Stomach (tissue), 9 donors: ENCODE results near the gene NSD2. TPM values are rescaled to one million over a fixed set of nuclear protein-coding genes. Genes with fewer than 3 reads are reported as not detected.

Source experiments
- DNase-seq, 2 donors: peaks; one replicate each; pipeline versions ENCODE4 v3.0.0 to v3.0.0-alpha.2; 2013 to 2019
- H3K27ac ChIP-seq, 5 donors: fragments of 200-600 bp in 4 of 5; sonication (generic) in 4 of 5; one replicate each; pipeline ENCODE4 v1.5.1; 2013 to 2019; ENCODE audit warnings: mild to moderate bottlenecking in 1 of 5, moderate library complexity in 1 of 5
- H3K27me3 ChIP-seq, 3 donors: fragments of 200-600 bp; sonication (generic); one replicate each; pipeline ENCODE4 v1.5.1; 2017 to 2019; ENCODE audit warnings: mixed run types in 1 of 3
- H3K36me3 ChIP-seq, 4 donors: fragments of 200-600 bp; sonication (generic); 1 replicate in 3 of 4; 2 replicates in 1 of 4; pipeline ENCODE4 v1.5.1; 2016 to 2019
- H3K4me1 ChIP-seq, 4 donors: fragments of 200-600 bp; sonication (generic); one replicate each; pipeline ENCODE4 v1.5.1; 2016 to 2019
- H3K4me3 ChIP-seq, 4 donors: fragments of 200-600 bp; sonication (generic) in 3 of 4; one replicate each; pipeline ENCODE4 v1.5.1; 2016 to 2019; ENCODE audit warnings: mild to moderate bottlenecking in 1 of 4
- H3K9me3 ChIP-seq, 4 donors: fragments of 200-600 bp; sonication (generic); one replicate each; pipeline ENCODE4 v1.5.1; 2016 to 2019
- EP300 ChIP-seq: sonication (generic); formaldehyde crosslinking; IDR thresholded peaks from one replicate; pipeline ENCODE4 v1.6.1; 2017; ENCODE audit warnings: antibody characterized with exemption
- POLR2A ChIP-seq, 4 donors: fragments of 450-650 bp; IDR thresholded peaks; one replicate each; pipeline ENCODE4 v1.6.1; 2016; ENCODE audit warnings: antibody characterized with exemption in 4 of 4, control low read depth in 2 of 4, mild to moderate bottlenecking in 1 of 4, moderate library complexity in 1 of 4
- POLR2AphosphoS5 ChIP-seq, 3 donors: sonication (generic); formaldehyde crosslinking; IDR thresholded peaks; one replicate each; pipeline ENCODE4 v1.6.1; 2016; ENCODE audit warnings: antibody characterized with exemption in 3 of 3
- WGBS, 5 donors: extraction: QIAGEN DNeasy Blood & Tissue Kit in 3 of 5; methylation state at CpG; one replicate each; pipeline versions ENCODE4 v1.1.5 to v1.1.7; 2013 to 2018; 5-methylcytosine and 5-hydroxymethylcytosine counted together
- intact Hi-C: fragments of 100-400 bp; cut with DNase I; formaldehyde crosslinking; loops from one replicate; pipeline ENCODE4 v1.15.1; 2023; ENCODE audit warnings: low total_unique reads
- polyA plus RNA-seq, 3 donors: library from polyadenylated mRNA; stranded (reverse); fragments of 200-250 nt; gene quantifications; one replicate each; pipeline ENCODE4 v1.2.3, GENCODE V29; 2013
- total RNA-seq, 5 donors: library from RNA; depleted of rRNA; stranded (reverse); fragments of >200 nt; gene quantifications; one replicate each; pipeline versions ENCODE4 v1.1.0 to v1.2.3, GENCODE V29; 2014 to 2016
- TF ChIP-seq, protein P1 (sequence below), 7 experiments: fragments of 450-650 bp in 4 of 7; fragments of 200-600 bp in 3 of 7; sonication (generic) in 3 of 7; IDR thresholded peaks; one replicate each; pipeline ENCODE4 v1.5.1; 2016 to 2019; ENCODE audit warnings: antibody characterized with exemption in 7 of 7, control low read depth in 2 of 7, mild to moderate bottlenecking in 1 of 7
- donor health status: healthy with polysubstance abuse.
- donor health status: Bipolar disorder and iron deficiency.
- donor health status: healthy.

NSD2 gene
- total and polyA plus RNA-seq, 8 donors: 4.9 to 176 (median 56.9) TPM

DNA sequence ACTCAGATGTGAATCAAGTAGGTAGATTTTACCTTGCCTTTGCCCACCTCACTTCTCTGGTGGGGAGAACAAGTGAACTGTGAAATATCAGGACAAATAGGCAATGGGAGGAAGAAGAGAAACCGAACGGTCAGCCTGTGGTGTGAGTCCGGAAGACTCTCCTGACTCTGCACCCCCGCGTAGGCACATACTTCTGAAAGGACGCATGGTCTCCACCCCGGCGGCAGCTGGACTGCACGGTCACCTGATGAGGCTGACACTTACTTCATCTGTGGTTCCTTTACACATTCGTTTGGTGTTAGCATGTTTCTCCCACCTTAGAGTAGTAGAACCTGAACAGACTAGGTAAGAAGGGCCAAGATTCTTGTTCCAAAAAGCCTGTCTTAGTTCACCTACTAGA is 79.2 kb downstream of the NSD2 start:
- Histone ChIP-seq H3K4me1 (peaks cover 0 to 11% (median 3%) of the 10 kb centered on the region in 4 donors), H3K27me3 (no peaks in the 10 kb centered on the region), H3K9me3 (no peaks in the 10 kb centered on the region), H3K27ac (no peak overlapping the region), H3K4me3 (no peak overlapping the region), H3K36me3 (peaks cover 26 to 71% (median 60%) of the 10 kb centered on the region in 4 donors)
- TF ChIP-seq EP300 (no peak), POLR2AphosphoS5 (IDR thresholded peaks at IDR 0.05) (no peak), POLR2A (IDR thresholded peaks at IDR 0.05) (no peak)
- TF ChIP-seq, protein P1, sequence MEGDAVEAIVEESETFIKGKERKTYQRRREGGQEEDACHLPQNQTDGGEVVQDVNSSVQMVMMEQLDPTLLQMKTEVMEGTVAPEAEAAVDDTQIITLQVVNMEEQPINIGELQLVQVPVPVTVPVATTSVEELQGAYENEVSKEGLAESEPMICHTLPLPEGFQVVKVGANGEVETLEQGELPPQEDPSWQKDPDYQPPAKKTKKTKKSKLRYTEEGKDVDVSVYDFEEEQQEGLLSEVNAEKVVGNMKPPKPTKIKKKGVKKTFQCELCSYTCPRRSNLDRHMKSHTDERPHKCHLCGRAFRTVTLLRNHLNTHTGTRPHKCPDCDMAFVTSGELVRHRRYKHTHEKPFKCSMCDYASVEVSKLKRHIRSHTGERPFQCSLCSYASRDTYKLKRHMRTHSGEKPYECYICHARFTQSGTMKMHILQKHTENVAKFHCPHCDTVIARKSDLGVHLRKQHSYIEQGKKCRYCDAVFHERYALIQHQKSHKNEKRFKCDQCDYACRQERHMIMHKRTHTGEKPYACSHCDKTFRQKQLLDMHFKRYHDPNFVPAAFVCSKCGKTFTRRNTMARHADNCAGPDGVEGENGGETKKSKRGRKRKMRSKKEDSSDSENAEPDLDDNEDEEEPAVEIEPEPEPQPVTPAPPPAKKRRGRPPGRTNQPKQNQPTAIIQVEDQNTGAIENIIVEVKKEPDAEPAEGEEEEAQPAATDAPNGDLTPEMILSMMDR (IDR thresholded peaks at IDR 0.05): no peak
- DNase-seq: no peak
- intact Hi-C loops: no loop called here
- 75 to 90% (median 80%) methylated on average over 10 of the region's 10 CpGs for WGBS, 5 donors

GRCh38 chr4:1952058-1952700 is 81.0 kb downstream of the NSD2 start:
- Histone ChIP-seq H3K9me3 (no peaks in the 10 kb centered on the region), H3K27ac (no peak overlapping the region), H3K4me1 (peaks cover 0 to 11% (median 3%) of the 10 kb centered on the region in 4 donors), H3K4me3 (no peak overlapping the region), H3K36me3 (peaks cover 26 to 77% (median 70%) of the 10 kb centered on the region in 4 donors), H3K27me3 (no peaks in the 10 kb centered on the region)
- 83 to 97% (median 90%) methylated on average over 7 to 20 of the region's 20 CpGs for WGBS, 5 donors
- DNase-seq: no peak
- intact Hi-C loops: no loop called here
- TF ChIP-seq EP300: no peak
- TF ChIP-seq, protein P1 (IDR thresholded peaks at IDR 0.05): no peak
- TF ChIP-seq POLR2AphosphoS5 (IDR thresholded peaks at IDR 0.05): no peak
- TF ChIP-seq POLR2A (IDR thresholded peaks at IDR 0.05): no peak

DNA sequence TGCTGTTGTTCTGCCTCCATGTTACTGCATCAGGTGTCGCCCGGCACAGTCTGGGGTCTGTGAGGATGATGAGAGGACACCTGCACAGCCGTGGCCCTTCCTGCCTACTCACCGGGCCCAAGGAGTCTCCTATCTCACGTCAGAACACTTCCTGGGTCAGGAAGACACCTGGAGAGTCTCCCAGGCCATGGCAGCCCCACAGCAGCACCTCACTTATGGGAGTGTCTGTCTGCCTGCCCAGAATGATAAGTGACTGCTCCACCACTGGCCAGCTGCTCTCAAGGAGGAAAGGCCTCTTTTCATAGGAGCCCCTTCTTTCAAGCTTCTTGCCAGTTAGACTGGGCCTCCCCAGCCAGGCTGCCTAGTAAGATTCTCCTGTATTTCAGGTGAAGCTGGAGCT is 81.5 kb downstream of the NSD2 start:
- DNase-seq: no peak
- 69 to 78% (median 73%) methylated on average over 5 of the region's 5 CpGs; no CpG with 5 or more reads in 2 of the 5 donors for WGBS, 5 donors
- intact Hi-C loops: no loop called here

GRCh38 chr4:1953335-1953734 is 82.1 kb downstream of the NSD2 start:
- TF ChIP-seq EP300: no peak
- TF ChIP-seq, protein P1 (IDR thresholded peaks at IDR 0.05): no peak
- no peak for TF ChIP-seq POLR2AphosphoS5 (IDR thresholded peaks at IDR 0.05)
- TF ChIP-seq POLR2A (IDR thresholded peaks at IDR 0.05): no peak
- Histone ChIP-seq H3K27me3 (no peaks in the 10 kb centered on the region), H3K9me3 (no peaks in the 10 kb centered on the region), H3K36me3 (peaks cover 33 to 87% (median 76%) of the 10 kb centered on the region in 4 donors), H3K4me1 (peaks cover 0 to 11% (median 3%) of the 10 kb centered on the region in 4 donors), H3K27ac (no peak overlapping the region), H3K4me3 (no peak overlapping the region)
- DNase-seq: no peak
- intact Hi-C loops: no loop called here
- 94 to 98% (median 96%) methylated on average over 9 of the region's 9 CpGs for WGBS, 5 donors

More for the DNA sequence above, 81.5 kb downstream of the NSD2 start:
- H3K4me1 ChIP-seq: peaks cover 0 to 11% (median 3%) of the 10 kb centered on the region in 4 donors
- H3K27ac ChIP-seq: no peak overlapping the region
- no peaks in the 10 kb centered on the region for H3K27me3 ChIP-seq
- no peak overlapping the region for H3K4me3 ChIP-seq
- no peaks in the 10 kb centered on the region for H3K9me3 ChIP-seq
- H3K36me3 ChIP-seq: peaks cover 27 to 81% (median 75%) of the 10 kb centered on the region in 4 donors
- no peak for TF ChIP-seq POLR2A (IDR thresholded peaks at IDR 0.05)
- TF ChIP-seq, protein P1 (IDR thresholded peaks at IDR 0.05): no peak
